ENCODE measurements around the gene SUSD4.

- no peak for TF ChIP-seq CTCF (conservative IDR thresholded peaks at IDR 0.05)
- no peak for TF ChIP-seq EZH2 (IDR thresholded peaks at IDR 0.05; ENCODE audit: low read depth)
These were observed 30.3 kb upstream of the SUSD4 start for GRCh38 chr1:223394242-223394641.

Data from PC-9 (cell line).